ENCODE data around the gene CTAGE8.
"Not testable (repeated sequence)": the region's sequence is repeated elsewhere in the genome, so short reads cannot be mapped to it uniquely, and the experiment has no call there.

The CTAGE8 gene

GRCh38 chr7:144252307-144252706, 16.8 kb downstream of the CTAGE8 start:
- DNase-seq, result not testable (repeated sequence)

GRCh38 chr7:144247674-144248330, 21.3 kb downstream of the CTAGE8 start:
- not testable (repeated sequence) for DNase-seq

- DNase-seq, result not testable (repeated sequence)
These were observed 22.1 kb downstream of the CTAGE8 start for GRCh38 chr7:144246967-144247366.

GRCh38 chr7:144245372-144245771, 23.7 kb downstream of the CTAGE8 start:
- DNase-seq, result not testable (repeated sequence)

- not testable (repeated sequence) for DNase-seq
These were observed 29.7 kb downstream of the CTAGE8 start, which contains the start of gene OR2A42 for GRCh38 chr7:144239365-144239764. TSS of gene OR2A42 (minus strand) at chr7:144239605. CDS start at chr7:144232843, 6,762 bp downstream.

- DNase-seq, result not testable (repeated sequence)
These were observed 30.5 kb downstream of the CTAGE8 start for GRCh38 chr7:144238530-144239082.

GRCh38 chr7:144233039-144233438, 36.0 kb downstream of the CTAGE8 start:
- not testable (repeated sequence) for DNase-seq

GRCh38 chr7:144231027-144231426, 38.1 kb downstream of the CTAGE8 start:
- not testable (repeated sequence) for DNase-seq

- not testable (repeated sequence) for DNase-seq
These were observed 40.3 kb downstream of the CTAGE8 start for GRCh38 chr7:144228810-144229209.

GRCh38 chr7:144226866-144227265, 42.2 kb downstream of the CTAGE8 start:
- DNase-seq, result not testable (repeated sequence)

GRCh38 chr7:144223675-144224074, 45.4 kb downstream of the CTAGE8 start:
- DNase-seq, result not testable (repeated sequence)

- not testable (repeated sequence) for DNase-seq
These were observed 48.6 kb downstream of the CTAGE8 start for GRCh38 chr7:144220531-144220930.

- not testable (repeated sequence) for DNase-seq
These were observed 49.9 kb downstream of the CTAGE8 start for GRCh38 chr7:144219149-144219548.

- DNase-seq, result not testable (repeated sequence)
These were observed 50.5 kb downstream of the CTAGE8 start for GRCh38 chr7:144218581-144218980.

GRCh38 chr7:144217200-144217599, 51.9 kb downstream of the CTAGE8 start:
- not testable (repeated sequence) for DNase-seq

All from CD4-positive, alpha-beta T cell treated with Interleukin-21 for 1 hour (primary cell).